CD4-positive, alpha-beta memory T cell (primary cell): ENCODE data around the gene SLC24A4. TPM values are rescaled to one million over a fixed set of nuclear protein-coding genes. Genes with fewer than 3 reads are reported as not detected.

ENCODE experiments used
- CTCF ChIA-PET: fragments of 350-600 bp; sonication (Branson Sonifier 250); formaldehyde crosslinking; loops from one replicate; lab custom pipeline; 2021; ENCODE audit warnings: inconsistent platforms; ENCODE audit not compliant: partially characterized antibody; lab: Charles Lee
- POLR2A ChIA-PET: fragments of 350-600 bp; sonication (Branson Sonifier 250); formaldehyde crosslinking; loops from one replicate; lab custom pipeline; 2021; ENCODE audit not compliant: partially characterized antibody; lab: Charles Lee
- DNase-seq, 5 donors: peaks; one replicate each; pipeline versions ENCODE4 v3.0.0 to v3.0.0-alpha.2; 2020 to 2022; ENCODE audit warnings: mixed read lengths in 1 of 5
- H3K27ac ChIP-seq: one replicate; pipeline ENCODE4 v1.7.0; 2013; ENCODE audit warnings: low read depth, low read length
- H3K27me3 ChIP-seq: 2 replicates; pipeline ENCODE4 v1.7.0; 2013; ENCODE audit warnings: mild to moderate bottlenecking, low read length, moderate library complexity; ENCODE audit not compliant: insufficient read depth
- H3K36me3 ChIP-seq: 2 replicates; pipeline ENCODE4 v1.7.0; 2013; ENCODE audit warnings: mild to moderate bottlenecking, low read length, moderate library complexity; ENCODE audit not compliant: insufficient read depth
- H3K4me1 ChIP-seq: 2 replicates; pipeline ENCODE4 v1.7.0; 2013; ENCODE audit warnings: mild to moderate bottlenecking, low read length, moderate library complexity; ENCODE audit not compliant: insufficient read depth
- H3K4me3 ChIP-seq, 2 donors: one replicate each; pipeline ENCODE4 v1.7.0; 2013; ENCODE audit warnings: low read length in 2 of 2, mild to moderate bottlenecking in 1 of 2
- H3K9me3 ChIP-seq, 2 donors: one replicate each; pipeline ENCODE4 v1.7.0; 2013; ENCODE audit warnings: low read length in 2 of 2, control low read depth in 1 of 2; ENCODE audit not compliant: control insufficient read depth in 1 of 2
- H3K27ac Mint-ChIP-seq, 7 donors: one replicate each; pipeline ENCODE4 v1.8.0; 2020 to 2021; ENCODE audit warnings: mixed read lengths in 7 of 7, mild to moderate bottlenecking in 6 of 7, inconsistent platforms in 3 of 7, moderate library complexity in 3 of 7
- H3K27me3 Mint-ChIP-seq, 2 donors: one replicate each; pipeline ENCODE4 v1.8.0; 2020 to 2021; ENCODE audit warnings: mixed read lengths in 2 of 2
- H3K36me3 Mint-ChIP-seq, 2 donors: one replicate each; pipeline ENCODE4 v1.8.0; 2020 to 2021; ENCODE audit warnings: mixed read lengths in 2 of 2, inconsistent platforms in 1 of 2, mild to moderate bottlenecking in 1 of 2
- H3K4me1 Mint-ChIP-seq, 4 donors: one replicate each; pipeline ENCODE4 v1.8.0; 2020 to 2021; ENCODE audit warnings: mixed read lengths in 4 of 4, mild to moderate bottlenecking in 1 of 4
- H3K4me3 Mint-ChIP-seq, 8 donors: one replicate each; pipeline ENCODE4 v1.8.0; 2020 to 2021; ENCODE audit warnings: mixed read lengths in 8 of 8, mild to moderate bottlenecking in 7 of 8, moderate library complexity in 6 of 8, inconsistent platforms in 3 of 8
- H3K9me3 Mint-ChIP-seq, 8 donors: one replicate each; pipeline ENCODE4 v1.8.0; 2020 to 2021; ENCODE audit warnings: mixed read lengths in 8 of 8, mild to moderate bottlenecking in 5 of 8, inconsistent platforms in 3 of 8, moderate library complexity in 1 of 8
- intact Hi-C: fragments of 100-400 bp; cut with micrococcal nuclease; formaldehyde crosslinking; loops from one replicate; pipeline ENCODE4 v1.15.1; 2023
- polyA plus RNA-seq, 2 donors: library from polyadenylated mRNA; unstranded; fragments of 300-500 nt; fragmentation: Illumina TruSeq; gene quantifications; one replicate each; pipeline ENCODE4 v1.2.3, GENCODE V29; 2021
- total RNA-seq, 2 experiments: library from RNA; stranded (reverse); gene quantifications; one replicate each; pipeline ENCODE4 v1.2.3, GENCODE V29; 2021

SLC24A4 gene
- total and polyA plus RNA-seq, 4 experiments from 2014 or later = not detected

DNA sequence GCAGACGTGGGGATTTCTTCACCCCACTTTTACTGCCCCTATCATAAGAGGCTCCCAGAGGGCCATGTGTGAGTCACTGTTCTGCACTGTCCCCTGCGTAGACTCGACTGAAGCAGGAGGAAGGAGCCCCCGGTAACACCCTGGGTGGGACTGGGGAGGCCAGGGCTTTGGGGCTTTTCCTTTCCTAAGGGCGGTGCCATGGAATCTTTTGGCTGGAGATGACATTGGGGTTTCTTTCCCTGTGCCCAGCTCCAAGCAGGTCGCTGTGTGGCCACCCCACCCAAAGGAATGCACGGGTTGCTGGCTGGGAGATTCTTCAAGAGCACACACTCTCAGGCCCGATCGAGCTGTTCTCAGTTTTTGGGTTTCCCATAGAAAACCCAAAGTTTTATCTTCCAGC, 128.3 kb downstream of the SLC24A4 start:
- no peak overlapping the region for H3K27ac ChIP-seq
- H3K36me3 ChIP-seq = no peaks in the 10 kb centered on the region
- H3K4me1 Mint-ChIP-seq = no peaks in the 10 kb centered on the region
- no peaks in the 10 kb centered on the region for H3K36me3 Mint-ChIP-seq
- H3K4me1 ChIP-seq = no peaks in the 10 kb centered on the region
- no peaks in the 10 kb centered on the region for H3K9me3 Mint-ChIP-seq
- no peaks in the 10 kb centered on the region for H3K27me3 ChIP-seq
- intact Hi-C loops = no loop called here
- no peaks in the 10 kb centered on the region for H3K27me3 Mint-ChIP-seq
- no peak for DNase-seq
- H3K4me3 ChIP-seq = no peak overlapping the region
- H3K4me3 Mint-ChIP-seq = no peak overlapping the region
- CTCF ChIA-PET = no interaction called here
- no peak overlapping the region for H3K27ac Mint-ChIP-seq
- POLR2A ChIA-PET = no interaction called here
- no peaks in the 10 kb centered on the region for H3K9me3 ChIP-seq

DNA sequence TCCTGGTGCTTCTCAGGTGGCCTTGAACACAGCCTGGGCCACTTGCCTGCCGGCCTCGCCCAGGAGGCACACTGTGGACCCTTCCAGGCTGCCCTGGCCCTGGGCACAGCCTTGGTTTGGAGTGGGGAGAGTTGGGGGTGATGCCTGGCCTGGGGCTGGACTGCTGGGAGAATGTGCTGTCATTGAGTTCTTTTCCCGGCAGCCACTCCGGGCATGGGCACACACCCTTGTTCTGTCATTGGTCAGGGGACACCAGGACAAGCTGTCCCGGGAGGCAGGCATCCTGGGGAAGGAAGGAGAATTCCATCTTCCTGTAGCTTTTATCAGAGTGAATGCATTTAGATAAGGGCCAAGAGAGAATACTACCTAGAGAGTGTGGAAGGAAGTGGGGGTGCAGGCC, 128.8 kb downstream of the SLC24A4 start:
- no peaks in the 10 kb centered on the region for H3K4me1 ChIP-seq
- ChIA-PET CTCF (no interaction called here), POLR2A (no interaction called here)
- DNase-seq = no peak
- H3K36me3 ChIP-seq = no peaks in the 10 kb centered on the region
- H3K4me3 ChIP-seq = no peak overlapping the region
- Mint-ChIP-seq H3K27ac (no peak overlapping the region), H3K9me3 (no peaks in the 10 kb centered on the region), H3K4me1 (no peaks in the 10 kb centered on the region), H3K36me3 (no peaks in the 10 kb centered on the region), H3K27me3 (no peaks in the 10 kb centered on the region), H3K4me3 (no peak overlapping the region)
- H3K27me3 ChIP-seq = no peaks in the 10 kb centered on the region
- H3K27ac ChIP-seq = no peak overlapping the region
- intact Hi-C loops = no loop called here
- no peaks in the 10 kb centered on the region for H3K9me3 ChIP-seq

DNA sequence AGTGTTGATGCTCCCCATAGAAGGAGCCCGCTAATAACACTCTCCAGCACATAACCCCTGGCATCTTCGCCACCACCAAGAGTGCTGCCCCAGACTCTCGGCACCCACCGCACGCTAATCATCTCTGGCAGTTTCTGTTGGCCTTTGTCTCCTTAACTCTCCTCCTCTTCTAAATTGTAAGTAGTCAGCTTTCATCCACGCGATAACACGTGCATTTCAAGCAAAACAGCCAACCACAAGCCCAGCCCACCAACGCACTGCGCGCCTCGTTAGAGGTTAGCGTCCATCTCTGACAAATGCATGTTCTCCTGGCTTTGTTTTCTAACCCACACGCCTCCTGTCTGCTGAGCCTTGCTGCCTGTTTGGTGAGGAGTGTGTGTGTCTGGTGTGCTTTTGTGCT, 129.5 kb downstream of the SLC24A4 start:
- Histone ChIP-seq H3K36me3 (no peaks in the 10 kb centered on the region), H3K4me3 (no peak overlapping the region), H3K9me3 (no peaks in the 10 kb centered on the region), H3K27me3 (no peaks in the 10 kb centered on the region), H3K4me1 (no peaks in the 10 kb centered on the region), H3K27ac (no peak overlapping the region)
- DNase-seq = no peak
- intact Hi-C loops = no loop called here
- CTCF ChIA-PET = no interaction called here
- Mint-ChIP-seq H3K27me3 (no peaks in the 10 kb centered on the region), H3K4me3 (no peak overlapping the region), H3K9me3 (no peaks in the 10 kb centered on the region), H3K4me1 (no peaks in the 10 kb centered on the region), H3K27ac (no peak overlapping the region), H3K36me3 (no peaks in the 10 kb centered on the region)
- POLR2A ChIA-PET = no interaction called here

DNA sequence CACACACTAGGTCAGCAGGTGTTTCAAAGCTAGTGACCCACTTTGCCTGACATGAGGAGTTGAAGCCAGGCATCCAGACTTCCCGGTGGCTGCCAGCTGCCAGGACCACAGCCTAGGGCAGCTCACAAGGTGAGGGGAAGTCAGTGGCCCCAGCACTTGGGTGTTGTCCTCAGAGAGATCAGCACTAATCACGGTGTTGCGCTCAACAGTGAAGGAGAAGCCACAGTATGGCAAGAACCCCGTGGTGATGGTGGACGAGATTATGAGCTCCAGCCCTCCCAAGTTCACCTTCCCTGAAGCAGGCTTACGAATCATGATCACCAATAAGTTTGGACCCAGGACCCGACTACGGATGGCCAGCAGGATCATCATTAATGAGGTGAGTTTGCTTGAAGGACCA, 130.7 kb downstream of the SLC24A4 start:
- H3K4me3 ChIP-seq = no peak overlapping the region
- no peaks in the 10 kb centered on the region for H3K4me1 ChIP-seq
- no peaks in the 10 kb centered on the region for H3K9me3 Mint-ChIP-seq
- intact Hi-C loops = no loop called here
- H3K27me3 ChIP-seq = no peaks in the 10 kb centered on the region
- no peaks in the 10 kb centered on the region for H3K4me1 Mint-ChIP-seq
- H3K36me3 Mint-ChIP-seq = no peaks in the 10 kb centered on the region
- H3K27me3 Mint-ChIP-seq = no peaks in the 10 kb centered on the region
- H3K4me3 Mint-ChIP-seq = no peak overlapping the region
- no peak overlapping the region for H3K27ac ChIP-seq
- ChIA-PET CTCF (no interaction called here), POLR2A (no interaction called here)
- H3K36me3 ChIP-seq = no peaks in the 10 kb centered on the region
- no peak overlapping the region for H3K27ac Mint-ChIP-seq
- no peak for DNase-seq
- no peaks in the 10 kb centered on the region for H3K9me3 ChIP-seq

DNA sequence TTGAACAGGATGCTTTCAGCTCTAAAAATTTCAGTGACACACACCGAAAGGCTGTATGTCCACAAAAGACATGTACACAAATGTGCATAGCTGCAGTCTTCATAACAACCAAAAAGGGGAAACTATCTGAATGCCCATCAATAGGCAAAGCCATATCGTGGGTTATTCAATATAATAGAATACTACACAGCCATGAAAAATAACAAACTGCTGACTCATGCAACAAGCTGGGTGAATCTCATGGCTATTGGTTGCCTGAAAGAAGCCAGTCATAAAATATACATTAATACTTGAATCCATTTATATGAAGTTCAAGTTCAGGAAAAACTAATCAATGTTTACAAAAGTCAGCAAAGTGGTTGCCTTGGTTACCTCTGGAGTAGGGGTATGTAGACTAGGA, 132.3 kb downstream of the SLC24A4 start:
- H3K27me3 Mint-ChIP-seq = no peaks in the 10 kb centered on the region
- no peaks in the 10 kb centered on the region for H3K4me1 Mint-ChIP-seq
- CTCF ChIA-PET = no interaction called here

DNA sequence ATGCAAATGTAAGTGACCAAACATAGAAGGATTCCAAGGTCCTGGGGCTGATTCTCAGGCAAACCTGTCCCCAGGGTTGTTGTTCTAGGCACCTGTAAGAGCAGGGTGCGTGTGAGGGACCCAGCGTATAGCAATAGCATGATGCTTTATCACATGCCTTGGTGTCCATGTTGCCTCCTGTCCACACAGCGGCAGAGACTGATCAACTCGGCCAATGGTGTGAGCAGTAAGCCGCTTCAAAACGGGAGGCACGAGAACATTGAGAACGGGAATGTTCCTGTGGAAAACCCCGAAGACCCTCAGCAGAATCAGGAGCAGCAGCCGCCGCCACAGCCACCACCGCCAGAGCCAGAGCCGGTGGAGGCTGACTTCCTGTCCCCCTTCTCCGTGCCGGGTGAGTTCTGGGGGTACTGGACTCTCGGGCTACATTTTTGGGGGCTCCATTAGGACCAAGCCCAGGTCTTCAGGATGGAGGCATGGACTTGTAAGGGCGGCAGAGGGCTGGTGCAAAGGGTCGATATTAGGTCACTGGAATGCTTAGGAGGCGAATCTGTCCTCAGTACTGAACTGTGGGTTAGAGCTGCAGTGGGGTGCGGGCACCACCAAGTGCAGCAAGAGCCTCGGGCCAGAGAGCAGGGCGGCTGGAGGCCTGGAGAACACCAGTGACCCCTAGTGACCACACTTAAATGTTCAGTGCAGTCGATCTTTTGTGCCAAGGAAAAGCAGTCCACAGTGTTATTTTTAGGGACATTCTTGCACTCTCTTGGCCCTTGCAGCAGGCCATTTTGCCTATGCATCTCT, 133.4 kb downstream of the SLC24A4 start:
- CTCF ChIA-PET = no interaction called here
- intact Hi-C loops = no loop called here
- Mint-ChIP-seq H3K27me3 (no peaks in the 10 kb centered on the region), H3K27ac (no peak overlapping the region), H3K36me3 (no peaks in the 10 kb centered on the region), H3K4me1 (peaks cover 0 to 5% (median 2%) of the 10 kb centered on the region in 4 donors), H3K4me3 (no peak overlapping the region), H3K9me3 (no peaks in the 10 kb centered on the region)
- H3K9me3 ChIP-seq = no peaks in the 10 kb centered on the region
- no peak for DNase-seq
- H3K4me3 ChIP-seq = no peak overlapping the region
- POLR2A ChIA-PET = no interaction called here
- H3K27ac ChIP-seq = no peak overlapping the region
- H3K36me3 ChIP-seq = no peaks in the 10 kb centered on the region
- no peaks in the 10 kb centered on the region for H3K4me1 ChIP-seq
- no peaks in the 10 kb centered on the region for H3K27me3 ChIP-seq

More for the DNA sequence above, 132.3 kb downstream of the SLC24A4 start:
- Histone ChIP-seq H3K4me3 (no peak overlapping the region), H3K4me1 (no peaks in the 10 kb centered on the region), H3K27me3 (no peaks in the 10 kb centered on the region), H3K27ac (no peak overlapping the region), H3K9me3 (no peaks in the 10 kb centered on the region), H3K36me3 (no peaks in the 10 kb centered on the region)
- Mint-ChIP-seq H3K36me3 (no peaks in the 10 kb centered on the region), H3K9me3 (no peaks in the 10 kb centered on the region), H3K27ac (no peak overlapping the region), H3K4me3 (no peak overlapping the region)
- DNase-seq = no peak
- intact Hi-C loops = no loop called here
- POLR2A ChIA-PET = no interaction called here

DNA sequence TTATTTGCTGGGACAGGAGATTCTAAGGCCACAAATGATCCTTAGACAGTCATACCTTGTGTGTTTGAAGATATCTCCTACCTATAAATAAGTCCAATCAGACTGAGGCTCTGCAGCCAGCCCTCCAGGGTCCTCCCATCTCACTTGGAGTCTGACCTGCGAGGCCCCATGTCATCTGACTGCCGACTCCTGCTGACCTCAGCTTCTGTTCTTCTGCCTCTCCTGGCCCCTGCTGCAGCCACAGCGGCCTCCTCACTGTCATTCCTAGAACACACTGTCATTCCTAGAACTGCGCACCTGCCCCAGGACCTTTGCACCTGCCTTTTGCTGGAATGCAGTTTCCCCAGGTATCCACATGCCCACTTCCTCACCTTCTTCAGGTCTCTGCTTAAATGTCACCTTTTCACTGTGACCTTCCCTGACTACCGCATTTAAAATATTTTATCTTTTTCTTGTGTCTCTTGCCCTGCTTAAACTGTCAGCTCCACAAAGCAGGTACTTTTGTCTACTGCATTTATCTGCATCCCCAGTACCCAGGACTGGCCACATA, 134.1 kb downstream of the SLC24A4 start:
- Mint-ChIP-seq H3K4me3 (no peak overlapping the region), H3K36me3 (no peaks in the 10 kb centered on the region), H3K9me3 (no peaks in the 10 kb centered on the region), H3K4me1 (peaks cover 0 to 9% (median 4%) of the 10 kb centered on the region in 4 donors), H3K27me3 (no peaks in the 10 kb centered on the region), H3K27ac (no peak overlapping the region)
- no peak overlapping the region for H3K27ac ChIP-seq
- H3K36me3 ChIP-seq = no peaks in the 10 kb centered on the region
- CTCF ChIA-PET = no interaction called here
- no peaks in the 10 kb centered on the region for H3K4me1 ChIP-seq
- no peak overlapping the region for H3K4me3 ChIP-seq
- POLR2A ChIA-PET = no interaction called here
- no peaks in the 10 kb centered on the region for H3K27me3 ChIP-seq
- intact Hi-C loops = no loop called here
- H3K9me3 ChIP-seq = no peaks in the 10 kb centered on the region
- no peak for DNase-seq
